HepG2 (cell line): ENCODE data around the gene TRIO. TPM values are rescaled to one million over a fixed set of nuclear protein-coding genes. Genes with fewer than 3 reads are reported as not detected.

Experiments
- DDIT3 ChIP-seq: sonication (generic); formaldehyde crosslinking; IDR thresholded peaks from 2 replicates; pipeline ENCODE4 v1.4.0; 2020; ENCODE audit warnings: mild to moderate bottlenecking, missing genetic modification reagents
- DNMT3B ChIP-seq: conservative IDR thresholded peaks from 2 replicates; pipeline ENCODE4 v1.6.1; 2016; ENCODE audit warnings: missing biosample characterization, control low read depth
- E2F2 ChIP-seq: sonication (generic); formaldehyde crosslinking; IDR thresholded peaks from 2 replicates; pipeline ENCODE4 v1.4.0; 2020; ENCODE audit warnings: missing genetic modification reagents, borderline replicate concordance
- E2F5 ChIP-seq: sonication (generic); formaldehyde crosslinking; conservative IDR thresholded peaks from 2 replicates; pipeline ENCODE4 v1.4.0; 2020; ENCODE audit warnings: missing genetic modification reagents
- FOXA3 ChIP-seq: IDR thresholded peaks from 2 replicates; pipeline ENCODE4 v1.6.1; 2016; ENCODE audit warnings: missing genetic modification reagents, missing compliant biosample characterization
- FOXK2 ChIP-seq: fragments of 450-650 bp; IDR thresholded peaks from 2 replicates; pipeline ENCODE4 v1.6.1; 2016
- HMGA1 ChIP-seq: sonication (generic); formaldehyde crosslinking; conservative IDR thresholded peaks from 2 replicates; pipeline ENCODE4 v1.4.0; 2020; ENCODE audit warnings: missing genetic modification reagents
- MYNN ChIP-seq: sonication (generic); formaldehyde crosslinking; IDR thresholded peaks from 2 replicates; pipeline ENCODE4 v1.4.0; 2020; ENCODE audit warnings: mild to moderate bottlenecking, low read depth, missing genetic modification reagents
- NFE2L1 ChIP-seq: sonication (generic); formaldehyde crosslinking; IDR thresholded peaks from 2 replicates; pipeline ENCODE4 v1.4.0; 2020; ENCODE audit warnings: missing genetic modification reagents, mild to moderate bottlenecking, borderline replicate concordance
- PRDM15 ChIP-seq: sonication (generic); formaldehyde crosslinking; IDR thresholded peaks from 2 replicates; pipeline ENCODE4 v1.4.0; 2020; ENCODE audit warnings: missing genetic modification reagents
- PREB ChIP-seq: sonication (generic); formaldehyde crosslinking; IDR thresholded peaks from 2 replicates; pipeline ENCODE4 v1.4.0; 2020; ENCODE audit warnings: missing genetic modification reagents
- PRMT3 ChIP-seq: sonication (generic); formaldehyde crosslinking; IDR thresholded peaks from 2 replicates; pipeline ENCODE4 v1.8.1; 2022; ENCODE audit warnings: low read depth, mild to moderate bottlenecking, moderate library complexity, missing genetic modification reagents, borderline replicate concordance
- REPIN1 ChIP-seq: sonication (generic); formaldehyde crosslinking; IDR thresholded peaks from 2 replicates; pipeline ENCODE4 v1.8.0; 2022; ENCODE audit warnings: missing genetic modification reagents, low read depth, mild to moderate bottlenecking, borderline replicate concordance
- REXO4 ChIP-seq: sonication (generic); formaldehyde crosslinking; IDR thresholded peaks from 2 replicates; pipeline ENCODE4 v1.8.0; 2022; ENCODE audit warnings: missing genetic modification reagents, mild to moderate bottlenecking, borderline replicate concordance
- RORA ChIP-seq: sonication (generic); formaldehyde crosslinking; IDR thresholded peaks from 2 replicates; pipeline ENCODE4 v1.5.0; 2020; ENCODE audit warnings: mild to moderate bottlenecking, missing genetic modification reagents, moderate library complexity
- RXRB ChIP-seq: IDR thresholded peaks from 2 replicates; pipeline ENCODE4 v1.6.1; 2016; ENCODE audit warnings: borderline replicate concordance, missing genetic modification reagents, missing compliant biosample characterization
- SNRNP70 ChIP-seq: fragments of 200-400 bp; formaldehyde crosslinking; IDR thresholded peaks from 2 replicates; pipeline ENCODE4 v1.6.1; 2017; ENCODE audit warnings: mild to moderate bottlenecking, low read depth, low read length, moderate library complexity
- SOX13 ChIP-seq, 3 experiments: fragments of 450-650 bp in 1 of 3; sonication (generic) in 1 of 3; formaldehyde crosslinking in 1 of 3; IDR thresholded peaks in 2 of 3; conservative IDR thresholded peaks in 1 of 3; 2 replicates each; pipeline versions ENCODE4 v1.5.0 to v1.6.1; 2016 to 2020; ENCODE audit warnings: antibody characterized with exemption in 1 of 3, mild to moderate bottlenecking in 1 of 3, missing compliant biosample characterization in 1 of 3, missing genetic modification reagents in 1 of 3, moderate library complexity in 1 of 3
- ZFX ChIP-seq: sonication (generic); formaldehyde crosslinking; IDR thresholded peaks from 2 replicates; pipeline ENCODE4 v1.4.0; 2020; ENCODE audit warnings: mild to moderate bottlenecking, low read depth, missing genetic modification reagents, moderate library complexity
- ZNF562 ChIP-seq: sonication (generic); formaldehyde crosslinking; IDR thresholded peaks from 2 replicates; pipeline ENCODE4 v1.8.0; 2022; ENCODE audit warnings: missing genetic modification reagents, borderline replicate concordance
- ZNF709 ChIP-seq: sonication (generic); formaldehyde crosslinking; IDR thresholded peaks from 2 replicates; pipeline ENCODE4 v1.5.0; 2020; ENCODE audit warnings: mild to moderate bottlenecking, missing genetic modification reagents
- polyA plus RNA-seq, 8 experiments: library from polyadenylated mRNA; depleted of rRNA in 3 of 8; stranded (reverse) in 7 of 8; unstranded in 1 of 8; fragments of >200 nt; fragmentation: Illumina TruSeq in 4 of 8; extraction: Trizol in 4 of 8; gene quantifications; 2 replicates each; pipeline versions ENCODE4 v1.2.1 to v1.2.3, GENCODE V29; 2011 to 2016; ENCODE audit warnings: low read depth in 4 of 8, missing spikeins in 1 of 8, mixed read lengths in 1 of 8; ENCODE audit not compliant: insufficient read depth in 1 of 8
- total RNA-seq, 5 experiments: library from RNA; depleted of rRNA; stranded (reverse); fragments of >200 nt; fragmentation: Illumina TruSeq; extraction: Trizol; gene quantifications; 2 replicates each; pipeline ENCODE4 v1.2.3, GENCODE V29; 2016; ENCODE audit warnings: low read depth in 1 of 5

Gene TRIO
- total and polyA plus RNA-seq, 2 of the 13 experiments (the other 11 are each of a cell fraction or from before 2014, with no cell fraction given), result 45.2 to 45.9 TPM

- TF ChIP-seq PRDM15 (CRISPR knock-in tag), result no peak
- TF ChIP-seq REPIN1 (CRISPR knock-in tag), result no peak
- TF ChIP-seq PREB, result no peak
- no peak for TF ChIP-seq E2F5 (CRISPR knock-in tag)
- TF ChIP-seq FOXA3 (CRISPR knock-in tag), result peak; percentile 44
- TF ChIP-seq RXRB (CRISPR knock-in tag), result no peak
- no peak for TF ChIP-seq SOX13 (IDR thresholded peaks at IDR 0.05)
- peak in 1 of 2 experiments; percentile 32; a peak in 1 of 4 replicates for TF ChIP-seq SOX13 (CRISPR knock-in tag; conservative IDR thresholded peaks at IDR 0.05 in 1 of 2, IDR thresholded peaks at IDR 0.05 in 1 of 2)
- TF ChIP-seq NFE2L1, result no peak
- no peak for TF ChIP-seq MYNN (CRISPR knock-in tag)
- no peak for TF ChIP-seq E2F2 (CRISPR knock-in tag)
- no peak for TF ChIP-seq SNRNP70
- TF ChIP-seq HMGA1 (CRISPR knock-in tag), result no peak
- no peak for TF ChIP-seq DNMT3B
- no peak for TF ChIP-seq FOXK2
- TF ChIP-seq DDIT3, result no peak
- TF ChIP-seq ZNF562 (CRISPR knock-in tag), result no peak
- peak; percentile 14; the same call in 1 of the 2 replicates for TF ChIP-seq ZFX (CRISPR knock-in tag)
- no peak for TF ChIP-seq ZNF709 (CRISPR knock-in tag)
- TF ChIP-seq REXO4 (CRISPR knock-in tag), result no peak
- TF ChIP-seq PRMT3 (CRISPR knock-in tag), result no peak
- TF ChIP-seq RORA (CRISPR knock-in tag), result no peak
These were observed 70.9 kb downstream of the TRIO start (continued) for GRCh38 chr5:14213813-14214585.
